GM10847 (cell line): Measurements from ENCODE around the gene SLC12A7.

Experiments used
- POLR2A ChIP-seq: IDR thresholded peaks from 2 replicates; pipeline ENCODE4 v1.6.1; 2011; ENCODE audit not compliant: insufficient read length; ENCODE audit errors: extremely low read depth

The SLC12A7 gene

GRCh38 chr5:1131726-1132125 is 19.9 kb upstream of the SLC12A7 start:
- no peak for TF ChIP-seq POLR2A

- TF ChIP-seq POLR2A: no peak
These were observed 19.3 kb upstream of the SLC12A7 start for GRCh38 chr5:1131191-1131621.

GRCh38 chr5:1130218-1130946 is 18.5 kb upstream of the SLC12A7 start:
- TF ChIP-seq POLR2A: no peak

GRCh38 chr5:1129711-1130055 is 17.8 kb upstream of the SLC12A7 start:
- TF ChIP-seq POLR2A: no peak

GRCh38 chr5:1128977-1129710 is 17.3 kb upstream of the SLC12A7 start:
- TF ChIP-seq POLR2A: no peak

- TF ChIP-seq POLR2A: no peak
These were observed 16.3 kb upstream of the SLC12A7 start for GRCh38 chr5:1127959-1128785.

GRCh38 chr5:1125030-1125357 is 13.1 kb upstream of the SLC12A7 start:
- no peak for TF ChIP-seq POLR2A

GRCh38 chr5:1124205-1125029 is 12.6 kb upstream of the SLC12A7 start:
- TF ChIP-seq POLR2A: no peak

- TF ChIP-seq POLR2A: no peak
These were observed 11.7 kb upstream of the SLC12A7 start for GRCh38 chr5:1123418-1124147.

- no peak for TF ChIP-seq POLR2A
These were observed 10.8 kb upstream of the SLC12A7 start for GRCh38 chr5:1122511-1123294.

- TF ChIP-seq POLR2A: no peak
These were observed 10.0 kb upstream of the SLC12A7 start for GRCh38 chr5:1121891-1122290.

- no peak for TF ChIP-seq POLR2A
These were observed 9.2 kb upstream of the SLC12A7 start for GRCh38 chr5:1121044-1121443.

- TF ChIP-seq POLR2A: no peak
These were observed 8.6 kb upstream of the SLC12A7 start for GRCh38 chr5:1120236-1120999.

GRCh38 chr5:1119312-1119831 is 7.5 kb upstream of the SLC12A7 start:
- no peak for TF ChIP-seq POLR2A
